NCI-H1105 treated with DMSO at 0.1 percent for 48 hours (cell line): ENCODE measurements around the gene STON2.

Experiments
- DNase-seq: peaks from one replicate; lab custom pipeline; 2025; lab: John Stamatoyannopoulos, UW

Gene STON2

GRCh38 chr14:81301813-81302212, 98.3 kb downstream of the STON2 start:
- no peak for DNase-seq

GRCh38 chr14:81301371-81301770, 98.8 kb downstream of the STON2 start:
- DNase-seq: no peak

GRCh38 chr14:81298911-81299310, 101.2 kb downstream of the STON2 start:
- DNase-seq: no peak

GRCh38 chr14:81298122-81298521, 102.0 kb downstream of the STON2 start:
- no peak for DNase-seq

GRCh38 chr14:81295958-81296923, 103.9 kb downstream of the STON2 start:
- DNase-seq: no peak

- no peak for DNase-seq
These were observed 110.6 kb downstream of the STON2 start for GRCh38 chr14:81289516-81289915.

- no peak for DNase-seq
These were observed 113.4 kb downstream of the STON2 start for GRCh38 chr14:81286574-81287370.

GRCh38 chr14:81285245-81285644, 114.9 kb downstream of the STON2 start:
- no peak for DNase-seq

GRCh38 chr14:81281332-81281731, 118.8 kb downstream of the STON2 start:
- no peak for DNase-seq

- no peak for DNase-seq
These were observed 119.9 kb downstream of the STON2 start for GRCh38 chr14:81280136-81280791.

- DNase-seq: no peak
These were observed 123.0 kb downstream of the STON2 start for GRCh38 chr14:81277096-81277495.

- DNase-seq: no peak
These were observed 123.8 kb downstream of the STON2 start for GRCh38 chr14:81276073-81277069.

GRCh38 chr14:81275305-81276072, 124.6 kb downstream of the STON2 start:
- no peak for DNase-seq

- DNase-seq: no peak
These were observed 126.1 kb downstream of the STON2 start for GRCh38 chr14:81273961-81274575.

GRCh38 chr14:81273521-81273920, 126.6 kb downstream of the STON2 start:
- DNase-seq: no peak

- no peak for DNase-seq
These were observed 127.8 kb downstream of the STON2 start for GRCh38 chr14:81272317-81272716.

- DNase-seq: no peak
These were observed 130.1 kb downstream of the STON2 start for GRCh38 chr14:81269979-81270375.

- peak; percentile 83 for DNase-seq
These were observed 130.8 kb downstream of the STON2 start for GRCh38 chr14:81269100-81269978.

GRCh38 chr14:81268016-81268416, 132.1 kb downstream of the STON2 start:
- no peak for DNase-seq
